Endothelial cell of umbilical vein (primary cell): Measurements from ENCODE around the gene ZNG1F. TPM values are rescaled to one million over a fixed set of nuclear protein-coding genes. Genes with fewer than 3 reads are reported as not detected.
"Not testable (repeated sequence)": the region's sequence is repeated elsewhere in the genome, so short reads cannot be mapped to it uniquely, and the experiment has no call there.

Source experiments
- BruUV-seq: library from RNA; stranded (reverse); fragments of 400-500 nt; replicated peaks from 2 replicates; lab custom pipeline; 2021; lab: Mats Ljungman, UMichigan
- CTCF ChIA-PET: fragments of 300-600, 350-600 bp; sonication (Branson Sonifier 250); formaldehyde crosslinking; loops from one replicate; lab custom pipeline; 2021; ENCODE audit warnings: antibody characterized with exemption, inconsistent platforms; lab: Charles Lee
- POLR2A ChIA-PET: fragments of 300-600, 350-600 bp; sonication (Branson Sonifier 250); formaldehyde crosslinking; loops from one replicate; lab custom pipeline; 2021; ENCODE audit warnings: antibody characterized with exemption, inconsistent platforms; lab: Charles Lee
- DNase-seq: peaks from one replicate; pipeline ENCODE4 v3.0.0-alpha.2; 2011; ENCODE audit warnings: low read depth, low spot score
- FAIRE-seq: peaks from 2 replicates; lab custom pipeline; 2011; peaks lifted over from hg19 to GRCh38; lab: Jason Lieb, UNC
- H2AFZ ChIP-seq: 2 replicates; pipeline ENCODE4 v1.6.0; 2012; ENCODE audit warnings: low read depth, low read length, control low read depth, inconsistent platforms
- H3K27ac ChIP-seq: 2 replicates; pipeline ENCODE4 v1.5.1; 2011; ENCODE audit warnings: low read depth, mild to moderate bottlenecking, control low read depth, low read length, moderate library complexity; ENCODE audit not compliant: insufficient read depth
- H3K27me3 ChIP-seq, 2 experiments: 2 replicates each; pipeline versions ENCODE4 v1.6.0 to v1.6.1; 2011; ENCODE audit warnings: low read length in 2 of 2, mixed read lengths in 1 of 2; ENCODE audit not compliant: control insufficient read depth in 2 of 2, insufficient read depth in 2 of 2
- H3K36me3 ChIP-seq, 2 experiments: 2 replicates in 1 of 2; 3 replicates in 1 of 2; pipeline ENCODE4 v1.5.1; 2011; ENCODE audit warnings: low read length in 2 of 2, mild to moderate bottlenecking in 1 of 2, moderate library complexity in 1 of 2; ENCODE audit not compliant: control insufficient read depth in 2 of 2, insufficient read depth in 2 of 2; ENCODE audit errors: extremely low read depth in 1 of 2
- H3K4me1 ChIP-seq: 3 replicates; pipeline ENCODE4 v1.5.1; 2011; ENCODE audit warnings: mild to moderate bottlenecking, low read length; ENCODE audit not compliant: control insufficient read depth, insufficient read depth; ENCODE audit errors: extremely low read depth
- H3K4me2 ChIP-seq: 2 replicates; pipeline ENCODE4 v1.6.1; 2011; ENCODE audit warnings: low read length, control low read depth, mixed read lengths; ENCODE audit not compliant: insufficient read depth
- H3K4me3 ChIP-seq, 3 experiments: fragments of 200-600 bp in 1 of 3; sonication (generic), shearing (Covaris generic) in 1 of 3; replicated peaks in 1 of 3; 2 replicates each; pipeline ENCODE4 v1.5.1; 2011 to 2016; ENCODE audit warnings: control low read depth in 3 of 3, low read length in 3 of 3, mild to moderate bottlenecking in 2 of 3, inconsistent platforms in 1 of 3, low read depth in 1 of 3, moderate library complexity in 1 of 3; ENCODE audit not compliant: insufficient read depth in 1 of 3
- H3K79me2 ChIP-seq: 2 replicates; pipeline ENCODE4 v1.6.0; 2012; ENCODE audit warnings: low read length, inconsistent platforms; ENCODE audit not compliant: control insufficient read depth, insufficient read depth
- H3K9ac ChIP-seq: replicated peaks from 2 replicates; pipeline ENCODE3; 2011; ENCODE audit warnings: low read length, control low read depth; ENCODE audit not compliant: insufficient read depth; ENCODE audit errors: extremely low read depth
- H3K9me1 ChIP-seq: replicated peaks from 3 replicates; pipeline ENCODE4 v1.6.0; 2011; ENCODE audit warnings: mild to moderate bottlenecking, low read length; ENCODE audit not compliant: control insufficient read depth, insufficient read depth; ENCODE audit errors: extremely low read depth
- H3K9me3 ChIP-seq: replicated peaks from 2 replicates; pipeline ENCODE4 v1.5.1; 2012; ENCODE audit warnings: low read length, inconsistent platforms; ENCODE audit not compliant: control insufficient read depth, insufficient read depth
- H4K20me1 ChIP-seq: replicated peaks from 2 replicates; pipeline ENCODE3; 2011; ENCODE audit warnings: mild to moderate bottlenecking, low read length; ENCODE audit not compliant: control insufficient read depth, insufficient read depth; ENCODE audit errors: extremely low read depth
- dilution Hi-C: fragments of 300-500 bp; cut with MboI; formaldehyde crosslinking; loops from one replicate; pipeline ENCODE4 v1.15.0; 2019; ENCODE audit warnings: low sequenced_read_pairs; ENCODE audit not compliant: extremely low pct_ligation_motif_present
- intact Hi-C: fragments of 100-400 bp; cut with micrococcal nuclease; formaldehyde crosslinking; loops from one replicate; pipeline ENCODE4 v1.10.0; 2022
- polyA plus RNA-seq, 4 experiments: library from polyadenylated mRNA; depleted of rRNA in 3 of 4; stranded (reverse) in 3 of 4; unstranded in 1 of 4; fragments of >200 nt; gene quantifications; 2 replicates each; pipeline versions ENCODE4 v1.2.1 to v1.2.3, GENCODE V29; 2011 to 2012; ENCODE audit warnings: missing spikeins in 1 of 4
- total RNA-seq: library from RNA; stranded (reverse); gene quantifications from 2 replicates; pipeline ENCODE4 v1.2.3, GENCODE V29; 2021

ZNG1F gene
- total and polyA plus RNA-seq, 2 donors (not counting 3 experiments of a cell fraction or from before 2014, with no cell fraction given) = 7.3 to 20.4 TPM

- H3K4me2 ChIP-seq, DNase-seq, POLR2A ChIA-PET, H3K27me3 ChIP-seq, FAIRE-seq, H3K36me3 ChIP-seq, H3K27ac ChIP-seq, H3K4me3 ChIP-seq, H2AFZ ChIP-seq, H4K20me1 ChIP-seq, BruUV-seq, H3K79me2 ChIP-seq, H3K4me1 ChIP-seq, H3K9me3 ChIP-seq, dilution Hi-C loops, intact Hi-C loops, H3K9ac ChIP-seq, CTCF ChIA-PET, H3K9me1 ChIP-seq: not testable (repeated sequence)
Observed at GRCh38 chr9:41100508-41100907, 88.6 kb downstream of the ZNG1F start.

GRCh38 chr9:41098759-41099158 lies 90.4 kb downstream of the ZNG1F start:
- FAIRE-seq, H3K9me1 ChIP-seq, dilution Hi-C loops, H3K9ac ChIP-seq, H3K27ac ChIP-seq, CTCF ChIA-PET, POLR2A ChIA-PET, BruUV-seq, H3K79me2 ChIP-seq, H2AFZ ChIP-seq, H3K9me3 ChIP-seq, intact Hi-C loops, H3K27me3 ChIP-seq, H3K4me1 ChIP-seq, H3K36me3 ChIP-seq, H3K4me2 ChIP-seq, DNase-seq, H4K20me1 ChIP-seq, H3K4me3 ChIP-seq: not testable (repeated sequence)

GRCh38 chr9:41095060-41095459 lies 94.1 kb downstream of the ZNG1F start:
- H3K9ac ChIP-seq, DNase-seq, POLR2A ChIA-PET, H3K4me2 ChIP-seq, H3K4me1 ChIP-seq, H3K27ac ChIP-seq, H3K9me3 ChIP-seq, H3K9me1 ChIP-seq, FAIRE-seq, H3K36me3 ChIP-seq, H3K79me2 ChIP-seq, CTCF ChIA-PET, BruUV-seq, H3K4me3 ChIP-seq, H4K20me1 ChIP-seq, H2AFZ ChIP-seq, intact Hi-C loops, dilution Hi-C loops, H3K27me3 ChIP-seq: not testable (repeated sequence)

DNA sequence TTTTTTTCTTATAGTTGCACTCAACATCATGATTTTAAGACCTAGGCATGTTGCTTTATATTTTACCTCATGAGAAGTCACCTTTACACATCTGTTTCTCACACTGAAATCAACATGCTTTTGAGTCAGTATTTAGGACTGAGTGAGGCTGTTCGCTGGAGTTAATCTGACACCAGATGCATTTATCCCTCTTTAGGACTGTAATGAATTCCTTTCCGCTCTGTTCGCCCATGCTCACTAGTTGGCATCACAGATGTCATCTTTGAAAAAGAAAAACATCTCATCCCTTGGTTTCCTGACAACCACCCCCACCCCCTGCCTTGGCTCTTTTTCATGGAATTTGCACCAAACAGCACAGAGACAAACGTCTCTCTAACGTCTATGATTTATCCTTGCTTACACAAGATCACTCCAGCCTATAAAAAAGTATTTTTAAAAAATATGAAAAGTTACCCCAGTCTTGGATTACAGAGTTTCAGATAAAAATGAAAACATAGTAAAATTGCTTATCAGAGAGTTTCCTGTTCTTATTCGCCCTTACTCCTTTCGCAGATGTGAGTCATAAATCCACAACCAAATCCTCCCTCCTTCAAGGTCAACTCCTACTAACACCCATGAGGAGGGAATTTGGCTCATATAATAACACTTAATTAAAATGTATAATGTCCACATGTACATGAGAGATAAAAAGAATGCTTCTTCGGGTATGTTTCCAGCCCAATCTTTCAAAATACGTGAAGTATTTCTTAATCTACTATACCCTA lies 94.9 kb downstream of the ZNG1F start:
- H3K4me3 ChIP-seq, H3K27me3 ChIP-seq, H3K9me1 ChIP-seq, H2AFZ ChIP-seq, POLR2A ChIA-PET, FAIRE-seq, H3K27ac ChIP-seq, intact Hi-C loops, dilution Hi-C loops, H3K4me1 ChIP-seq, BruUV-seq, H4K20me1 ChIP-seq, CTCF ChIA-PET, H3K9me3 ChIP-seq, DNase-seq, H3K4me2 ChIP-seq, H3K79me2 ChIP-seq, H3K36me3 ChIP-seq, H3K9ac ChIP-seq: not testable (repeated sequence)
